Activated T-cell treated with anti-CD3 and anti-CD28 coated beads, Interleukin-2, amount 50 U/mL, for 72 hours (primary cell): ENCODE data around the gene EVA1C. TPM values are rescaled to one million over a fixed set of nuclear protein-coding genes. Genes with fewer than 3 reads are reported as not detected.
"Not testable (repeated sequence)": the region's sequence is repeated elsewhere in the genome, so short reads cannot be mapped to it uniquely, and the experiment has no call there.

Source experiments
- ATAC-seq, 2 donors: fragments of 150-1000 bp; cut with Tn5 transposase; replicated peaks in 1 of 2; 2 replicates each; pipeline ENCODE4 v1.10.0; 2021; ENCODE audit warnings: moderate library complexity in 2 of 2, mild to moderate bottlenecking in 1 of 2
- DNase-seq, 2 donors: peaks; one replicate each; pipeline ENCODE4 v3.0.0; 2021 to 2022; ENCODE audit warnings: mixed read lengths in 1 of 2
- H3K27ac Mint-ChIP-seq: one replicate; pipeline ENCODE4 v1.8.0; 2022; ENCODE audit warnings: mild to moderate bottlenecking, moderate library complexity, mixed read lengths
- H3K27me3 Mint-ChIP-seq: one replicate; pipeline ENCODE4 v1.8.0; 2022; ENCODE audit warnings: low read depth, mixed read lengths
- H3K36me3 Mint-ChIP-seq, 2 donors: one replicate each; pipeline ENCODE4 v1.8.0; 2022; ENCODE audit warnings: mixed read lengths in 2 of 2, mild to moderate bottlenecking in 1 of 2; ENCODE audit not compliant: insufficient read depth in 2 of 2
- H3K4me1 Mint-ChIP-seq: one replicate; pipeline ENCODE4 v1.8.0; 2022; ENCODE audit warnings: low read depth, mixed read lengths
- H3K4me3 Mint-ChIP-seq, 2 donors: one replicate each; pipeline ENCODE4 v1.8.0; 2022; ENCODE audit warnings: mild to moderate bottlenecking in 2 of 2, mixed read lengths in 2 of 2, moderate library complexity in 2 of 2
- H3K9me3 Mint-ChIP-seq, 2 donors: one replicate each; pipeline ENCODE4 v1.8.0; 2022; ENCODE audit warnings: mixed read lengths in 2 of 2
- total RNA-seq, 2 donors: library from RNA; stranded (reverse); gene quantifications; one replicate each; pipeline ENCODE4 v1.2.3, GENCODE V29; 2022

Gene EVA1C
- total RNA-seq, 2 donors from 2014 or later, result 8.5 to 8.9 TPM

DNA sequence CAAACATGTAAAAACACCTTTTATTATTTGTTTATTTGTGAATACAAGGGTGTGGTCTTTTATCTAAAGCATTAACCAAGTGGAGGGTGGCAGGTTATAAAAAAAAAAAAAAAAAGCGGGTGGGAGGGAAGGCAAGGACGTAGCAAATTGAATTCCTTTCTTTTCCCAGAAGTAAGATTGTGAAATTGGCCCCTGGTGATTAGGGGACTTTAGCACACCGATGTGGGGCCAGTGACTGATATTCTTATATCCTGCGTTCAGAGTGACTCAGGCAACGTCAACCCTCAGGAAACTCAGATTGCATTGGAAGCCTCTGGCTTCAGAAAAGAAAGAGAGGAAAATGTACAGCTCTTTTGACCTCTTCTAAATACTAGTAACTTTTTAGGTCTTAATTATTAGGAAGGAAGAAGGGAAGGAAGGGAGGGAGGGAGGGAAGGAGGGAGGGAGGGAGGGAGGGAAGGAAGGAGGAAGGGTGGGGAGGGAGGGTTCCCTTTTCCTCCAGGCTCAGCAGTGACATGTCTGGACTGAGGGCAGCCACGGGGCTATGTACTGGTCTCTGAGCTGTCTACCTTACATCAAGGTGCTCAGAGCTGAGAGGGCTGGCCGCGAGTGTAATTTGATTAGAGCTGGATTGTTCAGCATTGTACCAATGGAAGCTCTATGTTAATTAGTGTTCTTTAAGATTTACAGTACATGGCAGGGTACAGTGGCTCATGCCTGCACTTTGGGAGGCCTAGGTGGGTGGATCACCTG, 30.2 kb downstream of the EVA1C start:
- Mint-ChIP-seq H3K9me3 (peaks cover 4 to 8% of the 10 kb centered on the region in 2 donors), H3K27me3 (peaks cover 2% of the 10 kb centered on the region), H3K4me3 (no peak overlapping the region), H3K4me1 (peaks cover 5% of the 10 kb centered on the region), H3K36me3 (peaks cover 6 to 10% of the 10 kb centered on the region in 2 donors), H3K27ac (no peak overlapping the region)
- ATAC-seq (no peak), DNase-seq (no peak)

DNA sequence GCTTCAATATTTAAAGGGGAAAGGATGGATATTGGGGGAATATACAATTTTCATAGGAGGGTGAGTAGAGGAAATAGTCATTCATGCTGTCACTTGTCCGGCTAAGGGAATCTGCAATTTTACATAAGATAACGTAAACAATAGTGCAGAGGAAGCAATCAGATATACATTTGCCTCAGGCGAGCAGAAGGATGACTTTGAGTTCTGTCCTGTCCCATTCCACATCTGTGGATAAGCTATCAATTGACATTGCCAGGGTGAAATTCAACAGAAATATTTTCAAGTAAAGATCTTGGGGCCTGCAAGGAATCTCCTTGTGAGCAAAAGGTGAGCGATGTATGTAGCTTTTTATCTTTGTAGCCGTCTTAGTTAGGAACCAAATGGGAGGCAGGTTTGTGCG, 32.6 kb downstream of the EVA1C start:
- Mint-ChIP-seq H3K27me3 (no peaks in the 10 kb centered on the region), H3K36me3 (peaks cover 6 to 10% of the 10 kb centered on the region in 2 donors), H3K27ac (no peak overlapping the region), H3K4me1 (no peaks in the 10 kb centered on the region), H3K9me3 (peaks cover 4 to 8% of the 10 kb centered on the region in 2 donors), H3K4me3 (no peak overlapping the region)
- DNase-seq (no peak), ATAC-seq (no peak)

DNA sequence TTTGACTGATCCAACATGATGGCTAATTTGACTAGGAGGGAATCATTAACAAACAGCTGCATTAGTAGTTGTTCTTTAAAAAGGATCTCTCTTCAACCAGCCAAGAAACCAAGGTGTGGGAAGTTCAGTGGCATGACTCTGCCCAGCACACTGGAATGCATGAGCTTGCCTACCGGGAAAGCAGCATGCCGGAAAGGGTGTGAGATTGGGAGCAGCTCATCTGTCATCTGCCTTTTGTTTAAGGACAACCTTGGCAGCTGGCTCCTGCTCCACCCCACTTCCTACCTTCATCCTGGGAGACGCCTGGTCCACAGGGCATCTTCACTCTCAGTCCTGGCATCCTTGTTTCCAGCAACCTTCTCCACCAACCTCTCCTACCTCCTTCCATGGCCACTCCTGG, 33.9 kb downstream of the EVA1C start:
- H3K4me3 Mint-ChIP-seq, ATAC-seq, H3K27me3 Mint-ChIP-seq, H3K27ac Mint-ChIP-seq, DNase-seq, H3K9me3 Mint-ChIP-seq, H3K4me1 Mint-ChIP-seq: not testable (repeated sequence)
- H3K36me3 Mint-ChIP-seq, result peaks cover 6 to 10% of the 10 kb centered on the region in 2 donors

DNA sequence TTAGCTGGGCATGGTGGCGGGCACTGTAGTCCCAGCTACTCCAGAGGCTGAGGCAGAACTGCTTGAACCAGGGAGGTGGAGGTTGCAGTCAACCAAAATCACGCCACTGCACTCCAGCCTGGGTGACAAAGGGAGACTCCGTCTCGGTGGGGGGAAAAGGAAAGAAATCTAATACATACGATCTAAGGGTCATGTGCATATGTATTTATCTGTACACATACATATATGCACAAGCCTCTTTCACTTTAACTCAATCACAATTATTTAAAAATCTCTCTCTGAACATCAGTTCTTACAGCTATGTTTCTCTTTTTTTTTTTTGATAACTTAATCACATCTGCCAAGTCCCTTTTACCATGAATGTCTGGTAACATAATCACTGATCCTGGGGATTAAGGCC, 34.7 kb downstream of the EVA1C start:
- H3K9me3 Mint-ChIP-seq, result peaks cover 3 to 4% of the 10 kb centered on the region in 2 donors
- no peaks in the 10 kb centered on the region for H3K4me1 Mint-ChIP-seq
- H3K27me3 Mint-ChIP-seq, result no peaks in the 10 kb centered on the region
- no peak for ATAC-seq
- DNase-seq, result no peak
- H3K27ac Mint-ChIP-seq, result no peak overlapping the region
- no peak overlapping the region for H3K4me3 Mint-ChIP-seq
- H3K36me3 Mint-ChIP-seq, result peaks cover 6 to 10% of the 10 kb centered on the region in 2 donors

DNA sequence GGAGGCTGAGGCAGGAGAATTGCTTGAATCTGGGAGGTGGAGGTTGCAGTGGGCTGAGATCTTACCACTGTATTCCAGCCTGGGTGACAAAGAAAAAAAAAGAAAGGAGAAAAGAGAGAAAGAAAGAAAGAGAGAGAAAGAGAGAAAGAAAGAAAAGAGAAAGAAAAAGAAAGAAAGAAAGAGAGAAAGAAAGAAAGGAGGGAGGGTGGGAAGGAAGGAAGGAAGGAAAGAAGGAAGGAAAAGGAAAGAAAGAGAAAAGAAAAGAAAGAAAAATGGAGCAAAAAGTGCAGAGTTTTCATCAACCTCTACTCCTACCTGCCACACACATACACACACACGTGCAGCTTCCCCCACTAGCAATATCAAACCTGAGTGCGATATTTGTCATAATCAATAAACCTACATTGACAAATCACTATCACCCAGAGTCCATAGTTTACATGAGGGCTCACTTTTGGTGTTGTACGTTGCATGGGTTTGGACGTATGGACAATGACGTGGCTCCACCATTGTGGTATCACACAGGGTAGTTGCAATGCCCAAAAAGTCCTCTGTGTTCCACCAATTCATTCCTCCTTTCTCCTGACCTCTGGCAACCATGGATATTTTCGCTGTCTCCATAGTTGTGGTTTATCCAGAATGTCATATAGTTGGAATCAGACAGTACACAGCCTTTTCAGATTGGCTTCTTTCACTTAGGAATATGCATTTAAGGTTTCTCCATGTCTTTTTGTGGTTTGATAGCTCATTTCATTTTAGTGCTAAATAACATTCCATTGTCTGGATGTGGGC, 36.5 kb downstream of the EVA1C start:
- H3K27ac Mint-ChIP-seq, result no peak overlapping the region
- H3K4me3 Mint-ChIP-seq, result no peak overlapping the region
- DNase-seq (no peak), ATAC-seq (no peak)
- H3K36me3 Mint-ChIP-seq, result peaks cover 3 to 4% of the 10 kb centered on the region in 2 donors
- no peaks in the 10 kb centered on the region for H3K27me3 Mint-ChIP-seq
- H3K9me3 Mint-ChIP-seq, result peaks cover under 1% of the 10 kb centered on the region in 2 donors
- no peaks in the 10 kb centered on the region for H3K4me1 Mint-ChIP-seq

DNA sequence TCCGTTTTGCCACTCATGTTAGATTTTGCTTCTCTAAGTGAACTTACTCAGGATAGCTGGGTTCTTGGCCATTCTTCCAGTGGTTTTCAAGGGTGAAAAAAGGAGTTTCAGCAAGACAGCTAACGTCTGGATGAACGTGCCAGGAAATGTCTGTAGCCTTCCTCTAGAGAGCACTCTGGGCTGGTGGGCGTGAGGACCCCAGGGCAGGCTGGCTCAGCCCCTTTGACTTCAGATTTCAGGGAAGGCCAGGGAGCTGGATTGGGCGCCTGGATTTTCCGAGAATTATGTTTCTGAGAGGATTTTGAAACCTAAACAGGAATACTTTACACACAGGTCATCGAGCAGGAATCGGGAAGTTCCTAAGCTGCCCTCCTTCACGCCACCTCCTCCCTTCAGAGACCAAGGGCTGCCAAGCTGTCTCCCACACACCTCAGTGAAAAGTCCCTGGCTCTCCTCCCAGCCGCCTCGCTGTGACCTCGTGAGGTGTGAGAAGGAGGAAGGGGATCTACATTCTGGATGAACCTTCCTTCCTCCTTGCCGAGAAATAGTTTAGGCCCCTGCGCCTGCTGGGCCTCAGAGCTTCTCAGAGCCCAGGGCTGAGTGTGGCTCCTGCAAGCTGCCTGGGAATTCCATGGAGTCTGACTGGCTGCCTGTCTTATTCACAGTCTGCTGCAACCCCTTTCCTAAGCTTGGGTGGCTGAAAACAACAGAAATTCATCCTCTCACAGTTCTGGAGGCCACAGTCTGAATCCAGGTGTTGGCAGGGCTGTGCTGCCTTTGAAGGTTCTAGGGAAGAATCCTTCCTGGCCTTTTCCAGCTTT, 38.6 kb downstream of the EVA1C start:
- not testable (repeated sequence) for H3K36me3 Mint-ChIP-seq, H3K27ac Mint-ChIP-seq, ATAC-seq, DNase-seq, H3K4me1 Mint-ChIP-seq, H3K4me3 Mint-ChIP-seq, H3K27me3 Mint-ChIP-seq, H3K9me3 Mint-ChIP-seq

DNA sequence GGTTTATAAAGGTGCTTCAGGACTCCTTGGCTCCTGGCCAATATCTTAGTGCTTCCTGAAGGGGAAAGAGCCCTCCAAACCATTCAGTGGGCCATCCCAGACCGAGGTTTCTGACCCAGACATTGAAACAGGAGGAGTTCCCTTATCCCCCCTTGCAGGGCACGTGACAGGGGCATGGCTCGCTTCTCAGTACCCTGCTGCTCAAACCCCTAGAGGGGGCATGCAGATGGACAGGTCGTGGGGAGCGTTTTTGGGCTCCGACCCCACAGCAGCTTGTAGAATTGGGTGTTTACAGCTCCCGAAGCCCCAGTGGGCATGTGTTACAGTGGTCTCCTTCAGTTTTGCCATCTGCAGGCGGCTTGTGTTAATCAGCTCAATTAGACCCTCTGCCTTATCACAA, 39.7 kb downstream of the EVA1C start:
- H3K36me3 Mint-ChIP-seq, H3K4me1 Mint-ChIP-seq, H3K4me3 Mint-ChIP-seq, H3K27me3 Mint-ChIP-seq, H3K9me3 Mint-ChIP-seq, DNase-seq, ATAC-seq, H3K27ac Mint-ChIP-seq: not testable (repeated sequence)

DNA sequence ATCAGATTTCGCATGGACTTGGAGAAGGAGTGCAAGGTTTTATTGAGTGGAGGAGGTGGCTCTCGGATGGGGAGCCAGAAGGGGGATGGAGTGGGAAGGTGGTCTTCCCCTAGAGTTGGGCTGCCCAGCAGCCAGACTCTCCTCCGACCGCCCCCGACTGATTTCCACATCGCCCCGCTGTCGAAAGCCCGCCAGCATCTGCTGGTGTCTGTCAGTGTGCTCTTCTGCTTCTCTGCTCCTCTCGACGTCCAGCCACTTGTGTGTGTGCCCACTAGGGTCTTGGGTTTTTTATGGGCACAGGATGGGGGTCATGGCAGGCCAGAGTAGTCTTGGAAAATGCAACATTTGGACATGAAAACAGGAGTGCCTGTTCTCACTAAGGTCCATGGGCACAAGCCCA, 40.1 kb downstream of the EVA1C start:
- Mint-ChIP-seq H3K27ac (no peak overlapping the region), H3K4me1 (no peaks in the 10 kb centered on the region), H3K27me3 (no peaks in the 10 kb centered on the region), H3K4me3 (no peak overlapping the region), H3K36me3 (no peaks in the 10 kb centered on the region), H3K9me3 (no peaks in the 10 kb centered on the region)
- DNase-seq, result no peak
- no peak for ATAC-seq

DNA sequence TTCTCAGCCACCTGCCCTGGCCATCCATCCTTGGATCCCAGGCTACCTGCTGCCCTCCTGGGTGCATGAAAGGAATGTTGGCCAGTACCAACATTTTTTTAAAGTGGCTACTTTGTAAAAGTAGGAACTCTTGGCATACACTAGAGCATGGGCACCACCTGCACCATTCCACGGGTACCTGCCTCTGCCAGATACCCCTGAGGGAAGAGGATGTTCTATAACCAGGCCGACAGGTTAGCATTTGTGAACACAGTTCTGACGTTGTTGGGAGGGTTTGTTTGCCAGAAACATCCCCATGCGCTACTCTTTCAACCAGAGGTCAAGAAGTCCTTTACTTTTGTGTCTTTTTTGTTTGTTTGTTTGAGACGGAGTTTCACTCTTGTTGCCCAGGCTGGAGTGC, 43.0 kb downstream of the EVA1C start:
- no peak overlapping the region for H3K4me3 Mint-ChIP-seq
- no peak overlapping the region for H3K27ac Mint-ChIP-seq
- no peaks in the 10 kb centered on the region for H3K4me1 Mint-ChIP-seq
- no peak for ATAC-seq
- DNase-seq, result no peak
- no peaks in the 10 kb centered on the region for H3K27me3 Mint-ChIP-seq
- no peaks in the 10 kb centered on the region for H3K9me3 Mint-ChIP-seq
- H3K36me3 Mint-ChIP-seq, result peaks cover 3 to 5% of the 10 kb centered on the region in 2 donors

DNA sequence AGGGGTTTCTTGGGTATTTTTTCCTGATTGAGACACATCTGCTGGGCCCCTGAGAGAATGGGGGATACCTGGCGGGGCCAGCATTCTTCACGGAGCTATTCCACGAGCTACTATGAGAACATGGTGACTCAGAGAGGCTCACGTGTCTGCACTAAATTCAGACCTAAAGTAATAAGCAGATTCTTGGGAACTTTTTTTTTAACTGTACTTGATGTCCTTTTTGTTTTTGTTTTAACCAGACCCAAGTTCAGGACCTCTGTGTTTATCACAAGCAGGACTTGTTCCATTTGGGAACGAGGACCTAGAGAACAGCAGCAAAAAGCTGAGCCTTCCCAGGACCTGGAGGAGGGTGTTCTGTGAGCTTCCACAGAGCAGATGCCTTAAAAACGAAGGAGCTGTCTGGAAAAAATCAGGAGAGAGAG, 44.0 kb downstream of the EVA1C start:
- DNase-seq, result no peak
- Mint-ChIP-seq H3K4me1 (no peaks in the 10 kb centered on the region), H3K27me3 (no peaks in the 10 kb centered on the region), H3K36me3 (peaks cover 5% of the 10 kb centered on the region in 2 donors), H3K27ac (no peak overlapping the region), H3K9me3 (no peaks in the 10 kb centered on the region), H3K4me3 (no peak overlapping the region)
- no peak for ATAC-seq

DNA sequence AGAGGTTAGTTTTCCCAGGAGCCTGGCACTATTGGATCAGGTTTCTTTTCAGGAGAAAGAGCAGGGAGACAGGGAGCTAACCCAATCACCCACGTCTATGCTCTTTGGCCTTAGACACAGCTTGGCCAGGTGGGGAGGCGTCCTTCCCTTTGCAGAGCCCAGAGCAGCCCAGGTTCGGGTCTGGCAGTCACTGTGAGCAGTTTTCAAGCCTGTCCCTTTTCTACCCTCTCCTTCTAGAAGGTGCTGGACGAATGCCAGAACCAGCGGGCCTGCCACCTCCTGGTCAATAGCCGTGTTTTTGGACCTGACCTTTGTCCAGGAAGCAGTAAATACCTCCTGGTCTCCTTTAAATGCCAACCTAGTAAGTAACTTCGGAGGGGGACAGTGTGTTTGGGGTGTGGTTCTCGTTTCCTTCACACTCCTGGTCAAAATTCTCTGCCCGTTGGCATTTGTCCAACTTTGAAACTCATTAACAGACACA, 44.9 kb downstream of the EVA1C start:
- peaks cover 5% of the 10 kb centered on the region in 2 donors for H3K36me3 Mint-ChIP-seq
- no peaks in the 10 kb centered on the region for H3K9me3 Mint-ChIP-seq
- no peaks in the 10 kb centered on the region for H3K27me3 Mint-ChIP-seq
- no peak for DNase-seq
- no peak for ATAC-seq
- H3K4me3 Mint-ChIP-seq, result no peak overlapping the region
- H3K27ac Mint-ChIP-seq, result no peak overlapping the region
- H3K4me1 Mint-ChIP-seq, result no peaks in the 10 kb centered on the region

DNA sequence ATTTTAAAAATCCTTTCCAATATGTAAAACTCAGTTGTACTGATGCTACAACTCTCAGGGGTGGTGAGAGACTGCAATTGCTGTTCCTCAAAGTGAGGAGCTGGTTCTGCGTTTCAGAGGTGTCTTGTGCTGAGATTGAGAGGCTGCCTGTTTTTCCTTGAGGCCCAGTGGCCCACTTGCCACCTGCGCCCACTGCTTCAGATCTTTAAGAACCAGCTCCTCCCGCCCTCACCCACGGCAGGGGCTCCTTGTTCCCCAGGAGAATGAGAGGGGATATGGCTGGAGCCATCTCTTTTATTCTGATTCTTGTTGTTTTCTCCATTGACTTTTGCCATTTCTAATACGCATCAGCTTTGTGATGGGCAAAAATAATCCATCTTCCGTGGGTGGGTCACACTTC, 45.5 kb downstream of the EVA1C start:
- no peaks in the 10 kb centered on the region for H3K27me3 Mint-ChIP-seq
- no peaks in the 10 kb centered on the region for H3K9me3 Mint-ChIP-seq
- no peak overlapping the region for H3K27ac Mint-ChIP-seq
- no peaks in the 10 kb centered on the region for H3K4me1 Mint-ChIP-seq
- no peak overlapping the region for H3K4me3 Mint-ChIP-seq
- no peak for DNase-seq
- no peak for ATAC-seq
- H3K36me3 Mint-ChIP-seq, result peaks cover 5% of the 10 kb centered on the region in 2 donors

DNA sequence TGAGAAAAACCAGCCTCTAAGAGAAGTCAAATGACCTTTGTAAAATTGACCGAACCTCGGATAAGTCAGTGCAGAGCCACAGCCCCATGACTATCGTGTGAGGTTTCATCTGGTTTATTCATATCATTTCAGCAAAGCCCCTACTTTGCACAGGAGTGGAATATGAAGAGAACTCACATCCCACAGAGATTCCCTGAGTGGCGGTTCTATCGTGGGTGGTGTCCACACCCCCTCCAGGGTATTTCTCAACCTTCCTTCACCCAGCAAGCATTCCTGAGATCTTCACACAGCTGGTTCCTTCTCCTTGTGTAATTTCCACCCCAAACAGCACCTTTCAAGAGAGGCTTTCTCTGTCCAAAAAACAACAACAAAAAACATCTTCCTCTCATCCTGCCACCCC, 47.5 kb downstream of the EVA1C start:
- no peak for ATAC-seq
- H3K27me3 Mint-ChIP-seq, result no peaks in the 10 kb centered on the region
- no peak for DNase-seq
- H3K4me3 Mint-ChIP-seq, result no peak overlapping the region
- no peaks in the 10 kb centered on the region for H3K9me3 Mint-ChIP-seq
- H3K36me3 Mint-ChIP-seq, result peaks cover 5 to 7% of the 10 kb centered on the region in 2 donors
- H3K4me1 Mint-ChIP-seq, result no peaks in the 10 kb centered on the region
- H3K27ac Mint-ChIP-seq, result no peak overlapping the region
